Hindlimb muscle (tissue), 1 donor: ENCODE measurements around the gene NSUN6. TPM values are rescaled to one million over a fixed set of nuclear protein-coding genes. Genes with fewer than 3 reads are reported as not detected.

Source experiments
- DNase-seq: peaks from one replicate; pipeline ENCODE4 v3.0.0-alpha.2; 2013
- polyA plus RNA-seq: library from polyadenylated mRNA; unstranded; fragments of 120-200 nt; gene quantifications from one replicate; pipeline ENCODE4 v1.2.1, GENCODE V29; 2013; ENCODE audit not compliant: insufficient read length

NSUN6 gene
- polyA plus RNA-seq, 1 donor, result 17.8 TPM

DNA sequence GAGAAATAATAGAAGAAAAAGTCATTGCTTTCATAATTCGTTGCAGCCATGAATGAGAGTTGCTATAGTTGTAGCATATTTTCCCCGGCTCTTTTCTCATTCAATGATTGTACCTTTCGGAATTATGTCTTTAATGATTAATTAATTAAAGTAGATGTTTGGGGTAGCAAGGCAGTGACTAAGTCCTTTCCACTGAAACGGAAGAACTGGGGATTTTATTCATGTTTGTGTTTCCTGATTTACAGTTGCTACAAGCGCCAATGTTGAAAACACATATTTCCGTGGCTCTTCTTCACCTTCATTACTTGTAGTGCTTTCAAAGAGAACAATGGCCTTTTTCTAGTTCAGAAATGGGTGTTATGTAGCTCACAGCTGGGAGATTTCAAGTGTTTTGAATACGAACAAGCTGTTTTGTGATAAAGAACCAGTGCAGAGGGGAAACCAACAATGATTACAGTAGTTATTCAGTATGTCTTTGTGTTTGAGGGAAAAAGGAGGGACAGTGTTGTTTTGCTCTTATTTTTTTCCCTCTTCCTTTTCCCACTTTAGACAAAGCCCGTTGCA is 153.5 kb downstream of the NSUN6 start:
- DNase-seq, result no peak

Other genes starting within 250 kb of the NSUN6 start
- 18.7 TPM for gene ARL5B, start 7.8 kb upstream of the NSUN6 start, polyA plus RNA-seq